K562 (cell line): ENCODE measurements around the gene RREB1. TPM values are rescaled to one million over a fixed set of nuclear protein-coding genes. Genes with fewer than 3 reads are reported as not detected.
"Not testable (repeated sequence)": the region's sequence is repeated elsewhere in the genome, so short reads cannot be mapped to it uniquely, and the experiment has no call there.

ENCODE experiments used
- ATAC-seq: fragments of 200-7000 bp; cut with Tn5 transposase; 3 replicates; pipeline ENCODE4 v1.9.1; 2020; ENCODE audit warnings: moderate library complexity
- BruUV-seq: library from RNA; stranded (reverse); fragments of 400-500 nt; replicated peaks from 2 replicates; lab custom pipeline; 2021; lab: Mats Ljungman, UMichigan
- CTCF ChIA-PET: fragments of 300-600 bp; formaldehyde crosslinking; extraction: SDS; loops from one replicate; lab custom pipeline; 2021; ENCODE audit warnings: low intra/inter-chr PET ratio; lab: Yijun Ruan, JAX
- POLR2A ChIA-PET: fragments of 300-600, 350-650 bp; sonication (Branson Sonifier 250); formaldehyde crosslinking; extraction: SDS; loops from one replicate; lab custom pipeline; 2021; ENCODE audit warnings: antibody characterized with exemption, inconsistent platforms; lab: Yijun Ruan, JAX
- DNase-seq, 4 experiments: peaks; one replicate each; pipeline versions ENCODE4 v3.0.0 to v3.0.0-alpha.2; 2011 to 2018; ENCODE audit warnings: low spot score in 3 of 4, mixed read lengths in 3 of 4; ENCODE audit errors: extremely low read depth in 1 of 4
- FAIRE-seq: peaks from 2 replicates; lab custom pipeline; 2011; peaks lifted over from hg19 to GRCh38; lab: Jason Lieb, UNC
- H2AFZ ChIP-seq: 2 replicates; pipeline ENCODE4 v1.6.0; 2011; ENCODE audit warnings: low read depth, low read length, control low read depth, inconsistent platforms
- H3K27ac ChIP-seq: fragments of 200-600 bp; 3 replicates; pipeline ENCODE4 v1.8.0; 2011; ENCODE audit warnings: low read depth, mild to moderate bottlenecking, control low read depth, inconsistent platforms, low read length, moderate library complexity, mixed read lengths; ENCODE audit errors: extremely low read depth
- H3K27me3 ChIP-seq, 2 experiments: fragments of 300-600 bp in 1 of 2; 2 replicates in 1 of 2; 3 replicates in 1 of 2; pipeline versions ENCODE4 v1.6.0 to v1.8.0; 2011; ENCODE audit warnings: inconsistent platforms in 2 of 2, low read length in 2 of 2, mild to moderate bottlenecking in 1 of 2, mixed read lengths in 1 of 2, moderate library complexity in 1 of 2; ENCODE audit not compliant: control insufficient read depth in 2 of 2, insufficient read depth in 2 of 2
- H3K36me3 ChIP-seq: fragments of 300-600 bp; 3 replicates; pipeline ENCODE4 v1.8.0; 2011; ENCODE audit warnings: mild to moderate bottlenecking, low read length, inconsistent platforms; ENCODE audit not compliant: control insufficient read depth, insufficient read depth
- H3K4me1 ChIP-seq, 2 experiments: fragments of 200-600 bp in 1 of 2; replicated peaks in 1 of 2; 2 replicates in 1 of 2; 3 replicates in 1 of 2; pipeline versions ENCODE4 v1.5.1 to v1.8.0; 2011; ENCODE audit warnings: inconsistent platforms in 2 of 2, low read length in 2 of 2, mild to moderate bottlenecking in 1 of 2, mixed read lengths in 1 of 2, moderate library complexity in 1 of 2; ENCODE audit not compliant: control insufficient read depth in 2 of 2, insufficient read depth in 2 of 2
- H3K4me2 ChIP-seq: 2 replicates; pipeline ENCODE4 v1.6.1; 2011; ENCODE audit warnings: low read length, control low read depth, inconsistent platforms, mixed read lengths; ENCODE audit not compliant: insufficient read depth
- H3K4me3 ChIP-seq: fragments of 200-600 bp; sonication (generic), shearing (Covaris generic); 2 replicates; pipeline ENCODE4 v1.5.1; 2016; ENCODE audit warnings: control low read depth, inconsistent platforms
- H3K79me2 ChIP-seq: fragments of 200-600 bp; 3 replicates; pipeline ENCODE4 v1.8.0; 2011; ENCODE audit warnings: low read length, inconsistent platforms; ENCODE audit not compliant: control insufficient read depth, insufficient read depth
- H3K9ac ChIP-seq, 2 experiments: 2 replicates each; pipeline versions ENCODE4 v1.6.0 to v1.6.1; 2011; ENCODE audit warnings: low read depth in 2 of 2, low read length in 2 of 2, control low read depth in 1 of 2, inconsistent platforms in 1 of 2, mild to moderate bottlenecking in 1 of 2, mixed read lengths in 1 of 2; ENCODE audit not compliant: insufficient read depth in 1 of 2
- H3K9me1 ChIP-seq: one replicate; pipeline ENCODE4 v1.6.0; 2011; ENCODE audit warnings: inconsistent platforms, mild to moderate bottlenecking, low read length, moderate library complexity; ENCODE audit not compliant: control insufficient read depth, insufficient read depth
- H3K9me3 ChIP-seq: replicated peaks from 2 replicates; pipeline ENCODE4 v1.5.1; 2011; ENCODE audit warnings: low read depth, low read length, inconsistent platforms; ENCODE audit not compliant: control insufficient read depth, insufficient read depth
- H4K20me1 ChIP-seq: replicated peaks from 2 replicates; pipeline ENCODE4 v1.6.1; 2011; ENCODE audit warnings: low read length, inconsistent platforms, mixed read lengths; ENCODE audit not compliant: control insufficient read depth, insufficient read depth
- ZBTB33 ChIP-seq: sonication (generic); formaldehyde crosslinking; IDR thresholded peaks from 2 replicates; pipeline ENCODE4 v1.8.1; 2023; ENCODE audit warnings: mild to moderate bottlenecking, missing genetic modification reagents
- ZNF512 ChIP-seq: IDR thresholded peaks from 2 replicates; pipeline ENCODE4 v1.6.1; 2016; ENCODE audit warnings: missing genetic modification characterization, missing compliant biosample characterization
- WGBS: fragments of 100-300 bp; shearing (Covaris generic); methylation state at CpG from one replicate; pipeline ENCODE4 v1.1.6; 2016; ENCODE audit warnings: low coverage, mixed read lengths; ENCODE audit not compliant: insufficient coverage; ENCODE audit errors: missing lambda C conversion rate; 5-methylcytosine and 5-hydroxymethylcytosine counted together
- in situ Hi-C: fragments of 300-500 bp; cut with MboI; formaldehyde crosslinking; loops from 4 replicates; pipeline ENCODE4 v1.15.0; 2018; ENCODE audit warnings: inconsistent platforms, mixed read lengths
- intact Hi-C: fragments of 100-400 bp; cut with micrococcal nuclease; formaldehyde crosslinking; loops from 2 replicates; pipeline ENCODE4 v1.14.2; 2022
- polyA plus RNA-seq, 8 experiments: library from polyadenylated mRNA; depleted of rRNA in 4 of 8; stranded (reverse) in 5 of 8; unstranded in 3 of 8; fragments of >200 nt; fragmentation: Nextera tagmentation in 2 of 8; fragmentation: Illumina TruSeq in 1 of 8; extraction: Ambion mirVana in 2 of 8; extraction: Trizol in 1 of 8; gene quantifications; 2 replicates each; pipeline versions ENCODE4 v1.2.1 to v1.2.3, GENCODE V29; 2011 to 2014; ENCODE audit warnings: inconsistent platforms in 1 of 8, missing spikeins in 1 of 8
- total RNA-seq, 7 experiments: library from RNA; depleted of rRNA in 6 of 7; stranded (reverse); fragments of >200 nt in 6 of 7; fragmentation: Illumina TruSeq in 2 of 7; extraction: Trizol in 2 of 7; gene quantifications; 2 replicates each; pipeline versions ENCODE4 v1.2.1 to v1.2.3, GENCODE V29; 2011 to 2021; ENCODE audit warnings: low replicate concordance in 1 of 7

RREB1 gene
- total and polyA plus RNA-seq, 9 of the 15 experiments (the other 6 are each of a cell fraction or from before 2014, with no cell fraction given) = 3.3 to 64.2 (median 19.3) TPM

- no peak for TF ChIP-seq ZNF512 (tag)
These were observed 155.2 kb downstream of the RREB1 start (continued) for GRCh38 chr6:7262746-7263518.

- BruUV-seq, FAIRE-seq, H2AFZ ChIP-seq, H3K36me3 ChIP-seq, H3K79me2 ChIP-seq, in situ Hi-C loops, intact Hi-C loops, H3K9ac ChIP-seq, H3K4me2 ChIP-seq, H3K9me3 ChIP-seq, H3K9me1 ChIP-seq, H4K20me1 ChIP-seq, CTCF ChIA-PET, ATAC-seq, H3K4me3 ChIP-seq, DNase-seq, H3K27ac ChIP-seq: not testable (repeated sequence)
- POLR2A ChIA-PET = interaction anchor here (0.6 kb wide), 1 partner anchor 19 kb away, joined by 3 read pairs; no protein-coding TSS in a partner anchor
- peaks cover 18 to 27% of the 10 kb centered on the region in 2 experiments; a peak in 4 of 5 replicates for H3K27me3 ChIP-seq
- whole genome bisulfite sequencing = 61% methylated on average over 7 of the region's 9 CpGs
- H3K4me1 ChIP-seq = peaks cover 14 to 31% of the 10 kb centered on the region in 2 experiments
- TF ChIP-seq ZBTB33 = peak; percentile 46; the same call in 1 of the 2 replicates
These were observed 155.7 kb downstream of the RREB1 start for GRCh38 chr6:7263519-7263805.
